CD4-positive, alpha-beta T cell treated with Interleukin-15 for 1 hour (primary cell): ENCODE data around the gene MXRA5.
"Not testable (repeated sequence)": the region's sequence is repeated elsewhere in the genome, so short reads cannot be mapped to it uniquely, and the experiment has no call there.

Source experiments
- DNase-seq: peaks from one replicate; pipeline ENCODE4 v3.0.0-alpha.2; 2020

Gene MXRA5

DNA sequence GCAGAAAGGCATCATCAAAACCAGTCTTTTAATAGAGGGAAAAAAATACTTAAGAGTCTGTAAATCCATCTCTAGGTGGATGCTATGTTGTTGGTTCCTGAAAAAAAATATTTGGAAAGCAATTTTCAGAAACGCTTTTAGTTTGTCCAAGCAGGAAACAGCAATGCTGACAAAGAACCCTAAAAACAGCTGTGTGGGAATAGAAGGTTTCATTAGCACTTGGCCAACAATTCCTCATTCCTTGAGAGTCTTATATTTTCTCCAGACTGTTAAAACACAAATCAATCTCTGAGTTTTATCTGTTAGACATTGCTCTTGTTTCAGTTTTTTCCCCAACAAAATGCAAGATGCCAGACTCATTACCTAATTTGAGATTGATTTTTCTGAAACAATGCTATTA, 6.4 kb downstream of the MXRA5 start:
- no peak for DNase-seq

DNA sequence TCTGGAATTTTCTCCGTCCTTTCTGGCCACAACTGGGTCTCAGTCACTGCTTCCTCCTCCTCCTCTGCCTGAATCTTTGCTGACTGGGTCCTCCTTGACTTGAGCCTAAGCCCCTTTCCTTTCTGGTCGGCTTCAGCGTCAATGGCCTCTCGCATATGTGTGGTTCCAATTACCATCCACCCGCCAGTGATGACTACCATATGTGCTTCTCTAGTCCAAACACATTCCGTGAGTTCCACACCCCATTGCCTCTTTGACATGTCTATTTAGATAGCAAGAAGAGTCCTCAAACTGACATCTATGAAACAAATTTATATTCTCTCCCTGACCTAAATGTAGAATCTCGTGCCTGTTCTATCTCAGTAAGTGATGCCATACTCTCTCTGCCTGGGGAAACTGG, 19.8 kb downstream of the MXRA5 start:
- DNase-seq, result no peak

DNA sequence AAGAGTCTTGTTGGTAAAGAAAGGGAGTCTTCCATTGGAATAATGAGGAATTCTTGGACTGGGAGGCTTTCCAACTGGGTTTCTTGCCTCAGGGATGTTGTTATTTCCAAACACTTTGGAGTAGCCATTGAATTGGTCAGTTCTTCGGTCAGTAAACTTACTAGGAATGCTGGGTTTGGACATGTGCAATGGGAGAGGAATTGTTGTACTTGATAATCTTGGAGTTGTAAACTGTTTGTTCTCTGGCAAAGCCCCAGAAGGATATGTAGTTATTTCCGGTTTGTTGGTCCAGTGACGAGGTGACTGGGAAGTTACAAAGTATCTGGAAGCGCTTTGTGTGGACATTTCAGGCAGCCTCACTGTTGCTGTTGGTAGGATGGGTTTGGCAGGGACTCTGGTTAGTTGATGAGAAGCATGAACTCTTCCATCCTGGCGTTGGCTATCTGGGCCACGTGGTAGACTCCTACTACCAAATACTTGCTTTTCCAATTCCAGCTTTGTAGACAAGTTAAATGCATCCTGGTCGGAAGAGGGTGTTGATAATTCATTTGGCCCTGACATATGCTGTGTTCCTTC, 25.9 kb downstream of the MXRA5 start:
- no peak for DNase-seq

DNA sequence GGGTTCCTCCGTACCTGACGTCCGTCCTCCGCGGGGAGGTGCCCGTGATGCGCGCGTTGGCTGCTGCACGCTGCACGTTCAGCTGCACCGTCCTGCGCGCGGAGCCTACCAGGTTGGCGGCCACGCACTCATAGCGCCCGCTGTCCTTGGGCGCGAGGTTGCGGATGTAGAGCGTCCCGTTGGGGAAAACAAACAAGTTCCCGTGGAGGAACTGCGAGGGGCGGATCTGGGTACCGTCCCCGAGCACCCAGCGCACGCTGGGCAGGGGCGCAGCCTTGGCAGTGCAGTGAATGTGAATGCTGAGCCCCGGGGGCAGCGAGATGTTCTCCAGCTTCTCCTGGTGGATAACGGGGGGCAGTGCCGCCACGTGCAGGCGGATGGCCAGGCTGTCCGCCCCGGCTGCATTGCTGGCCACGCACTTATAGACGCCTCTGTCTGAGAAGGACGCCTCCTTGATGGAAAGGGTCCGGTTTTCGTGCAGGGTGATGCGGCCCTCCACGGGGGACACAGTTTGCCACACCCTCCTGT, 29.2 kb downstream of the MXRA5 start:
- no peak for DNase-seq

DNA sequence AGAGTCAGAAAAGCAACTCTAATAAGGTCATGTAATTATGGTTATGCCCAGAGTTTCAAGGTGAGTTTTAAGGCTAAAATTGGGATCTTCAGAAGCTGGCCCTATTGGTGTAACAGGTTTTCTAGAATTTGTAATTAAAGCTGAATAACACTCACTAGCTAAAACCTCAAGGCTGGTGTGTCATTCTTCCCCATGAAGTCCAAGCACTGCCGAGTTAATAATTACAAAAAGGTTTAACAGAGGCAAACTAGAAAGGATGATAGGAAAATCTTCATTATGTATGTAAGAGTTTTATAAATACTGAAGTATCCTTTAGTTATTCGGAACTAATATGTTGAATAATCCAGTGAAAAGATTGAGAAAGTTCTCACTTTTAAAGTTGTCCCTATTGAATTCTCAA, 34.3 kb downstream of the MXRA5 start:
- DNase-seq, result no peak

- DNase-seq, result no peak
Measured at GRCh38 chrX:3307881-3308280, 38.6 kb downstream of the MXRA5 start.

DNA sequence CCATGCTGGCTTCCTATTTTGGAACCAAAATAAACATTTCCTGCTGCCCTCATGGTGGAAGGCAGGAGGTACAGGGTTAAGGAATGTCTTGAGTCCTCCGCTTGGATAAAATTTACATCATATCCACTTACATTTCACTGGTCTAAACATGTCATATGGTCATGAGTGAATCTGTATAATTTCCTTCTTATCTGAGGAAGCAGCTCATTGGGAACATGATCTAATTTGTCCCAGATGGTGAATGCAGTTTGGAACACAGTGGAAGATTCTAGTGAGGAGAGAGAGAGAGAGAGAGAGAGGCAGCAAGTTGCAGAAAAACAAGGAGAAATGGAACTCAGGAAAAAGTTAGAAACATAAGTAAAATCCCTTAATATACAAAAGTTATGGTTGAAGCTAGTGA, 46.8 kb downstream of the MXRA5 start:
- DNase-seq, result no peak

DNA sequence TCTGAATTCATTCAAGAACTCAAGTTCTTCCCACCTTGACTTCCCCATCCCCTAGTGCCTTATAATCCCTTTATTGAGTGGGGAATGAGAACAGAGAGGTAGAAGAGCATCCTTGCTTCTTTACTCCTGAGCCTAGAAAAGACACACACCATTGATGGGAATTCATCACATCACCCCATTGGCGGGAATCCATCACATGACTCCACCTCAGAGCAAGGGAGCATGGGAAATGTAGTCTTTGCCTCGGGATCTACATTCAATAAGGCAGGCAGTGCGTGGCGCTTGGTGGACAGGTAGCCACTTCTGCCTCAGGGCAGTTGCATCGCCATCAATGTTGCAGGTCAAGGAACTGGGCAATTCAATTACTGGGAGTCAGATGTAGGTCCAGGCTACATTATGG, 50.7 kb downstream of the MXRA5 start:
- DNase-seq, result no peak

GRCh38 chrX:3293251-3293650, 53.2 kb downstream of the MXRA5 start:
- no peak for DNase-seq

DNA sequence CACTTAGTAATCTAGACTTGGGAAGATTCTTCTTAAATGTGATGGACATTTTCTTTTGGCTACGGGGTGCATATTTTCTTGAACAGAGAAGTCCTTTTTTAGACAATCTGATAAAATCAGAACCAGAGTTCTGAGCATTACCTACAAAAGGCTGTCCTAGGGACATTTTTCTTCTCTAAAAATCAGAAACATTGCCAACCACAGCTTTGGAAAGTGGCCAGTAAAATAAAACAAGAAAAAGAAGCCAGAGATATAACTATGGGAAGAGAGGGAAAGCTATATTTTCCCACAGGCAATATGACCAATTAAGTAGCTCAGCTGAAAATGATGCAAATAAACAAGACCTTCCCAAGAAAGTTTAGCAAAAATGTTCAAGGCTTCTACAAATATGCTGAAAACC, 55.9 kb downstream of the MXRA5 start:
- DNase-seq, result no peak

DNA sequence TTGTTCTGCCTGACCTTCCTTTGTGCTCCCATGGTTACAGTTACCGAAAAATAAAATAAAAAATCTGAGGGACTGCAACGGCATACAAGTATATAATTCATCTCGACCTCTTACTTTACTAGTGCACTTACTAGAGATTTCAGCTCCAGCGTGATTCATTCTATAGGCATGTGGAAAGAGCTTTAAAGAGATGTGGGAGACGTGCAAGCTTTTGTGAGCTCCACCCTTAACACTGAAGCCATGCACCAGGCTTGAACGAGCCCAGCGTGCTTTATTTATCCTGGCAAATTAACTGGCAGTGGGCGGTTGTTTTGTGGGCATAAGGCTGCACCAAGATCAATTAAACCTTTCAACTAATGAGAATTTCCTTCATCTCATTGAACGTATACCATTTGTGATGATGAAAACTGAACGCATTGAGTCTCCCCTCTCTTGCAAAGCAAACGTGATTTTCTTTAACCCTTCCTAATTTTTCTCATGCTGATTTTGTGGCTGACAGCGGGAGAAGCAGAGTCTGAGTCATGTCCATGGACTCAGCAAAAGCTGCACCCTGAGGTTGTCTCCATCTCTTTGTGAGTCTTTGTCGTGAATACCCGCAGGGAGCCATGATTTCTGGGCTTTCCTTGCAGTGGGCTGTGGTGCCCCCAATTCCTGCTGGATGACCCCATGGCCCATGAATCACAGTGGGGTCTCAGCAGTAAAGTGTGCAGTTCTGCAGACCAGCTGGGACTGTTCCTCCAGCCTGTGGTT, 60.1 kb downstream of the MXRA5 start:
- DNase-seq, result no peak

DNA sequence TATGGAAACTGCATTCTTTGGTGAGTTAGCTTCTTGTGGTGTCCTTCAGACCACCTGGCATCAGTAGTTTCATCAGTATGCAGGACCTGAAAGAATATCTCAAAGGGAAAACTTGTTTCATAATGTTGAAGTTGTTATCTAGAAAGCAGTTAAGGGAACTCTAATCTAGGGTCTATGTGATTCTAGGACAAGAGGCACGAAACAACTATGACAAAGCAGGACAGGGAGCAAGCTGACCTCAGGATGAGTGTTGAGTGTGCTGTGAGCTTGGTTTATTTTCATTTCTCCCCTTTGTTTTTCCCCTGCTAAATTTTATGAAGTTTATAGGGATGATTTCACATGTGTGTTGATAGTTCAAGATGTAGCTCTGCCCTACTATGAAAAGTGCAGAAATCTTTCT, 65.7 kb downstream of the MXRA5 start:
- DNase-seq, result no peak

GRCh38 chrX:3273668-3274067, 72.8 kb downstream of the MXRA5 start:
- DNase-seq, result not testable (repeated sequence)

GRCh38 chrX:3271834-3272186, 74.6 kb downstream of the MXRA5 start:
- DNase-seq, result no peak

DNA sequence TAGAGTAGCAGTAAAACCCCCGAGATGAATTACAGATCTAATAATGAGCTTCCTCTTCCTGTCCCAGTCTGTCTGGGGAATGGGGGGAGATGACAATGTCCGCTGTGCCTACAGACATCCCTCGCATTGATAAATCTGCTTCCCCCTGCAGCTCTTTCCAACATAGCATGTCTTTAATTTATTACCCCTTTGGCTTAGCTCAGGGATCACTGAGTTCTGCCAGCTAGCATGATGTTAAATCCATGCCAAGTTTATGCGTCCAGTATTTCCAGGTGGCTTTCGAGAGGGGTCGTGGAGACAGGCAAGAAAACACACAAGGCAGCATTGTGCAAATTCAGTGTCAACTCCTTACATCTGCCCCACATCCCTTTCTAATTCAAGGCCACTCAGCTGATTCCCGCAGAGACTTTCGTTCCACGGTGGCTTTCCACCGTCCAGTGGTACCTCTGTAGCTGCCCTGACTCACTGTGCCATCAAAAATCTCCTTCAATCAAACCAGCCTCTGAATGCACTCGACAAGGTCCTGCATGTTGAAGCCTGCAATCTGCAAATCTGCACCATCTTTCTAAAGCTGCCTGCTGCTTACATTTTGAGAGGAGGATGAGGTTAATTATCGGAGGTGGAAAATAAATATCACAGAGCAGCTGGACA, 75.1 kb downstream of the MXRA5 start:
- no peak for DNase-seq

GRCh38 chrX:3268829-3269228, 77.6 kb downstream of the MXRA5 start:
- DNase-seq, result no peak

- no peak for DNase-seq
Measured at GRCh38 chrX:3263681-3264126, 82.7 kb downstream of the MXRA5 start.

- no peak for DNase-seq
Measured at GRCh38 chrX:3262901-3263300, 83.6 kb downstream of the MXRA5 start.
